HEK293T (cell line): ENCODE measurements around the gene RALB.

Source experiments
- CTCF ChIA-PET: fragments of 350-600 bp; formaldehyde crosslinking; extraction: SDS; loops from one replicate; lab custom pipeline; 2021; ENCODE audit warnings: antibody characterized with exemption, inconsistent platforms; lab: Yijun Ruan, JAX
- POLR2A ChIA-PET: fragments of 350-600 bp; formaldehyde crosslinking; extraction: SDS; loops from one replicate; lab custom pipeline; 2020; ENCODE audit warnings: antibody characterized with exemption, inconsistent platforms; lab: Yijun Ruan, JAX
- DNase-seq: peaks from one replicate; pipeline ENCODE4 v3.0.0; 2012; ENCODE audit warnings: mixed read lengths; ENCODE audit errors: extremely low spot score
- ARNT ChIP-seq: fragments of 450-650 bp; IDR thresholded peaks from 2 replicates; pipeline ENCODE4 v1.6.1; 2017; ENCODE audit warnings: mild to moderate bottlenecking
- BHLHE40 ChIP-seq: fragments of 450-650 bp; IDR thresholded peaks from 2 replicates; pipeline ENCODE4 v1.6.1; 2016; ENCODE audit warnings: mild to moderate bottlenecking, moderate library complexity, borderline replicate concordance
- CTBP1 ChIP-seq: fragments of 450-650 bp; IDR thresholded peaks from 2 replicates; pipeline ENCODE4 v1.6.1; 2016; ENCODE audit warnings: borderline replicate concordance
- ELF4 ChIP-seq: fragments of 450-650 bp; IDR thresholded peaks from 2 replicates; pipeline ENCODE4 v1.6.1; 2017; ENCODE audit warnings: antibody characterized with exemption
- FOXA1 ChIP-seq: fragments of 450-650 bp; IDR thresholded peaks from 2 replicates; pipeline ENCODE4 v1.6.1; 2016; ENCODE audit warnings: mild to moderate bottlenecking
- FOXK2 ChIP-seq: fragments of 450-650 bp; IDR thresholded peaks from 2 replicates; pipeline ENCODE4 v1.6.1; 2016; ENCODE audit warnings: mild to moderate bottlenecking
- FOXM1 ChIP-seq: fragments of 450-650 bp; IDR thresholded peaks from 2 replicates; pipeline ENCODE4 v1.6.1; 2017; ENCODE audit warnings: mild to moderate bottlenecking, borderline replicate concordance
- HDGF ChIP-seq: fragments of 450-650 bp; IDR thresholded peaks from 2 replicates; pipeline ENCODE4 v1.6.1; 2017; ENCODE audit warnings: antibody characterized with exemption, borderline replicate concordance
- L3MBTL2 ChIP-seq: fragments of 450-650 bp; conservative IDR thresholded peaks from 2 replicates; pipeline ENCODE4 v1.6.1; 2016; ENCODE audit warnings: mild to moderate bottlenecking
- LEF1 ChIP-seq: fragments of 450-650 bp; IDR thresholded peaks from 2 replicates; pipeline ENCODE4 v1.6.1; 2017; ENCODE audit warnings: mild to moderate bottlenecking, borderline replicate concordance
- NFRKB ChIP-seq: fragments of 450-650 bp; IDR thresholded peaks from 2 replicates; pipeline ENCODE4 v1.6.1; 2016; ENCODE audit warnings: mild to moderate bottlenecking, moderate library complexity
- PKNOX1 ChIP-seq: fragments of 450-650 bp; IDR thresholded peaks from 2 replicates; pipeline ENCODE4 v1.6.1; 2016
- SP1 ChIP-seq: fragments of 450-650 bp; IDR thresholded peaks from 2 replicates; pipeline ENCODE4 v1.6.1; 2017
- SUZ12 ChIP-seq: fragments of 450-650 bp; IDR thresholded peaks from 2 replicates; pipeline ENCODE4 v1.6.1; 2016; ENCODE audit warnings: mild to moderate bottlenecking
- TARDBP ChIP-seq: fragments of 450-650 bp; IDR thresholded peaks from 2 replicates; pipeline ENCODE4 v1.6.1; 2016
- ZNF384 ChIP-seq: fragments of 450-650 bp; IDR thresholded peaks from 2 replicates; pipeline ENCODE4 v1.6.1; 2016

The RALB gene

GRCh38 chr2:120302301-120302700 lies 49.6 kb downstream of the RALB start:
- CTCF ChIA-PET, result interaction anchor here (1.4 kb wide), 1 partner anchor 19 kb away, joined by 5 read pairs; no protein-coding TSS in a partner anchor
- TF ChIP-seq PKNOX1, result no peak
- TF ChIP-seq FOXA1, result no peak
- no peak for TF ChIP-seq BHLHE40
- TF ChIP-seq LEF1, result no peak
- no peak for TF ChIP-seq ZNF384
- no peak for TF ChIP-seq TARDBP
- no peak for TF ChIP-seq L3MBTL2
- TF ChIP-seq FOXK2, result no peak
- TF ChIP-seq SUZ12, result no peak
- TF ChIP-seq NFRKB, result no peak
- no peak for TF ChIP-seq HDGF
- TF ChIP-seq CTBP1, result no peak
- no peak for TF ChIP-seq SP1
- no peak for TF ChIP-seq ELF4
- no peak for TF ChIP-seq ARNT
- no peak for TF ChIP-seq FOXM1
- POLR2A ChIA-PET, result no interaction called here
- DNase-seq, result no peak

- TF ChIP-seq TARDBP (no peak), ARNT (no peak), HDGF (no peak), ELF4 (no peak), LEF1 (no peak), L3MBTL2 (no peak), CTBP1 (no peak), FOXA1 (no peak), FOXK2 (no peak), SP1 (no peak), BHLHE40 (no peak)
- POLR2A ChIA-PET, result no interaction called here
- no peak for DNase-seq
- CTCF ChIA-PET, result interaction anchor here (1.4 kb wide), 1 partner anchor 20 kb away, joined by 5 read pairs; no protein-coding TSS in a partner anchor
These were observed 50.5 kb downstream of the RALB start for GRCh38 chr2:120303177-120303576.

- TF ChIP-seq ZNF384 (no peak), FOXM1 (no peak), CTBP1 (no peak), SP1 (no peak)
- peak; percentile 46 for DNase-seq
- ChIA-PET POLR2A (no interaction called here), CTCF (interaction anchor here (1.9 kb wide), 1 partner anchor 22 kb away, joined by 5 read pairs; no protein-coding TSS in a partner anchor)
These were observed 52.6 kb downstream of the RALB start for GRCh38 chr2:120305296-120305695.

GRCh38 chr2:120305937-120306490 lies 53.4 kb downstream of the RALB start:
- TF ChIP-seq CTBP1 (no peak), PKNOX1 (no peak), SUZ12 (no peak), L3MBTL2 (no peak), ELF4 (no peak), FOXM1 (no peak), FOXA1 (no peak), ARNT (no peak), NFRKB (no peak), BHLHE40 (no peak), HDGF (no peak), FOXK2 (no peak)
- DNase-seq, result no peak
- CTCF ChIA-PET, result interaction anchor here (0.6 to 1.9 kb wide), 2 partner anchors 22 to 773 kb away, joined by 3 to 5 read pairs; no protein-coding TSS in a partner anchor
- POLR2A ChIA-PET, result no interaction called here

- no peak for DNase-seq
- TF ChIP-seq BHLHE40 (no peak), FOXA1 (no peak), NFRKB (no peak), PKNOX1 (no peak), ARNT (no peak), TARDBP (no peak), CTBP1 (no peak), ELF4 (no peak), SUZ12 (no peak), L3MBTL2 (no peak), ZNF384 (no peak), FOXM1 (no peak), HDGF (no peak), LEF1 (no peak)
- POLR2A ChIA-PET, result no interaction called here
- CTCF ChIA-PET, result no interaction called here
These were observed 54.8 kb downstream of the RALB start for GRCh38 chr2:120307482-120307881.

GRCh38 chr2:120308038-120308910 lies 55.6 kb downstream of the RALB start:
- CTCF ChIA-PET, result no interaction called here
- no peak for TF ChIP-seq SUZ12
- no peak for TF ChIP-seq ARNT
- no peak for TF ChIP-seq SP1
- no peak for TF ChIP-seq CTBP1
- no peak for TF ChIP-seq NFRKB
- no peak for TF ChIP-seq BHLHE40
- TF ChIP-seq LEF1, result no peak
- no peak for TF ChIP-seq FOXM1
- TF ChIP-seq HDGF, result no peak
- TF ChIP-seq L3MBTL2, result no peak
- TF ChIP-seq TARDBP, result no peak
- TF ChIP-seq FOXK2, result no peak
- TF ChIP-seq ZNF384, result no peak
- TF ChIP-seq ELF4, result no peak
- TF ChIP-seq FOXA1, result no peak
- no peak for TF ChIP-seq PKNOX1
- POLR2A ChIA-PET, result no interaction called here
- no peak for DNase-seq
